CD4-positive, alpha-beta T cell treated with Interleukin-15 for 4 hours (primary cell): Measurements from ENCODE around the gene FAM13A.

Experiments used
- DNase-seq: peaks from one replicate; pipeline ENCODE4 v3.0.0-alpha.2; 2020; ENCODE audit warnings: low spot score

FAM13A gene

GRCh38 chr4:88745175-88745574 is 311.8 kb downstream of the FAM13A start:
- DNase-seq = no peak

- no peak for DNase-seq
Observed at GRCh38 chr4:88744609-88745008, 312.4 kb downstream of the FAM13A start.

GRCh38 chr4:88743696-88744095 is 313.3 kb downstream of the FAM13A start:
- no peak for DNase-seq

- no peak for DNase-seq
Observed at GRCh38 chr4:88742561-88742960, 314.4 kb downstream of the FAM13A start.

- no peak for DNase-seq
Observed at GRCh38 chr4:88738180-88738579, 318.8 kb downstream of the FAM13A start.

DNA sequence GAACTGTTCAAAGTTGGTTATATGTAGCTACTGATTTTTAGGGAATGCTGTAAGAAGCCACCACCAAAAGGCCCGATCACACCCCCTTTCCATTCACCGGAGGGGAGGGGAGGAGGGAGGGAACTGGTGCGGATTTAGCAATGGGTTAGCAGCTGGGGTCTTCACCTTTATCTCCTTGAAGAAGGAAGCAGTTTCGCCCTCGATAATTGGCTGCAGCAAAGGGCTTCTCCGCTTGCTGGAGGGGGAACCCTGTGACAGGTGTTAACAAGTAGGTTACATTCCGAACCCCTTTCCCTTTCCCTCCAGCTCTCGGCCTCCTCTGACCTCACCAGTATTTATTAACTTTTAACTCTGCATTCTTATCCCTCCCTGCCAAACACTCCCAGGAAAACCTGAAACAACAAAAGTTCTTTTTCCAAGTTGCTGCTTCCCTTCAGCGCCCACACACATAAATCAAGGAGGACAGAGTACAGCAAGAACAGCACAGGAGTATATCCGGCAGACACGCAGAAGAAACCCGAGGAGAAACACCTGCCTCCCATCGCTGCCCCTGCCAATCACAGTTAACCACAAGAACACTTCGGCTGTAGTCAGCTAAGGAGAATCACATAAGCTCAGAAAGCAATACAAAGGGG is 319.6 kb downstream of the FAM13A start:
- peak; percentile 4 for DNase-seq

DNA sequence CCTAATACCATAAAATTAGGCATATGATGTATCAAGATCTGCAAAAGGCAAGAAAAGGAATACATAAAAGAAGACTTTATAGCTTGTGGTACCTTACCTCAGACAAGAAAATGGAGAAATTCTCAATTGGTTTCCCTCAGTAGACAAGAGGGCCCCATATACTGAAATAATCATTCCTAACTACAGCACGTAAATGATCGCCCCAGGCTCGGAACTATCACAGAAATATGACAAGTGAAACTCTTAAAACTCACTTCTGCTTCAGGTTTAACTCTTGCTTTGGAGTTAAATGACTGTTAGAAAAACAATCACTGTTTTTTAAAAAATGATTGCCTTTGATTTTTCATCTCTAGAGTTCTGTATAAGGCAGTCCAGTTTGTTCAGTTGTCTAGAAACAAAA is 320.7 kb downstream of the FAM13A start:
- no peak for DNase-seq

DNA sequence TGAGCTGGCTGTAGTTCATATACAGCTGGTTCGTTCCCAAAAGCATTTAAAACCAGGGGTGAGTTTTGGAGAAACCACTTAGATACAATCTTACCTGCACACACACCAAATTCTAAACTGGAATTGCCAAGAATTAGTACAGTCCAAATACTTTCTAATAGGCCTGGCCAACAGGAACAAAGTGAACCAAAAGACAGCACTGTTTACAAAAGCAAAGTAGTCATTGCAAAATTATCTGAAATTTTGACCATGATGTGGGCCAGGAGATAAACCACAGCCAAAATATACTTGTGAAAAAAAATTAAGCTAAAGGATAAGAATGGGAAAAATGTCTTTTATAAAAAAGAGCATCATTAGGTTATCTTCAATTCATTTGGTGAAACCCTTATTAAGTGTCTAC is 321.4 kb downstream of the FAM13A start:
- DNase-seq = no peak

DNA sequence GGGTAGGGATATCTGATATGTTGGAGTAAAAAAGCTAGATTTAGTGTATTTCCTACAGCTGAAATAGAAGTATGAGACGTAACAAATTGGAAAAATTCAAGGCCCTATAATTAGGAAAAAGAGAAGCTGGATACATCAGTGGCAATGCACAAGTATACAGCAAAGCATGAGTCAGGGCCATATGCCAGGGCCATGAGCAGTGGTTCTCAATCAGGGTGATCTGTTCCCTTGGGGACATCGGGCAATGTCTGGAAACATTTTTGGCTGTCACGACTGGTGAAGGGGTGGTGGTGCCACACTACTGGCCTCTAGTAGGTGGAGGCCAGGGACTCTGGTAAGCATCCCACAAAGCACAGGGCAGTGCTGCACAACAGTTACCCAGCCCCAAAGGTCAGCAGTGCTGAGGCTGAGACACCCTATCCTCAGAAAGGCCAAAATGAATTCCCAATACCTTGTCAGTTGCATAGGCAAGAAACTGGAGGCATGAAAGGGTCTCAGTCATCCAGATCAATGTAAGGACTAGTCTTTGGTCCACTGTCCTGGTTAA is 322.5 kb downstream of the FAM13A start:
- DNase-seq = no peak

GRCh38 chr4:88732714-88733368 is 324.1 kb downstream of the FAM13A start:
- no peak for DNase-seq

- no peak for DNase-seq
Observed at GRCh38 chr4:88731381-88731780, 325.6 kb downstream of the FAM13A start.

- no peak for DNase-seq
Observed at GRCh38 chr4:88730811-88731210, 326.2 kb downstream of the FAM13A start.

DNA sequence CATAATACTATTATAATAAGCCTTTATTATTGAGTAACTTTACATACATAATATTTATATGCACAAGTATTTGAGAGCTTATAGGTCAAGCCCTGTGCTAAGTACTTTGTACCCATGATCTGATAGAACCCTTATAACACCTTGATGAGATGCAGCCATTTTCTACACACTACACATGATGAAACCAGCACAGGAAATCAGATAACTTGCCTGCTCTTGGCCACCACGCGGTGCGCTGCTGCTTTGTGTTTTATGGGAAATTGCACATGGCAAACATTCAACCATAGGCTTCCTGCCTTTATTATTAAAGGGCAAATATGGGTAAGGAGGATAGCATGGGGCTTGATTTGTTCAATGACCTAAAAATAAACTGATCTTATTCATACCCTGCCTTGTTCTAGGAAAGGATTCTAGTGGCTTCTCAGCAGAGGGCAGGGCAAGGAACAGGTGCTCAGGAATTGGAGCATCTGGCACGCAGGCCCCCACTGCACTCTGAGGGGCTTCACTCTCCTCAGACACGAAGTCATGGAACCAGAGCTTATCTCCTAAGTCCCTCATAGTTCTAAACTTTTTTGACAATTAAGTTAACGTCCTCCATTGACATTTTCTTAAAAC is 327.7 kb downstream of the FAM13A start:
- no peak for DNase-seq

DNA sequence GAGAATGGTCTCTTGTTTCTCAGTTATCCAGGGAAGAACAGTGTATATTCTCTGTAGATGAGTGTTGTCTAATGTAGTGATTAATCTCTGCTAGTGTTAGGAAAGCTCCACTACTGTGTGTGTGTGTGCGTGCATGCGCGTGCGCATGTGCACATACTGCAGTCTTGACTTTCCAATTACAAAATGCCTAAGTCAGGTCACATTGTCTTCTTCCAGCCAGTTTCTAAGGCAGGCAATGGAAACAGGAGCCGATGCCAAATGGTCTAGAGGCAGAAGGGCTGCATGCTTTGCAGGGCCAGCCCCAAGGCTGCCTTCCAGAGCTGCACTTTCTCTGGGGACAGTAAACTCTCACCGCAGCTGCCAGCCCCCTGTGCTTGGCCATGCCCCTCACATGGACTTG is 328.8 kb downstream of the FAM13A start:
- DNase-seq = no peak

GRCh38 chr4:88725986-88726385 is 331.0 kb downstream of the FAM13A start:
- DNase-seq = no peak

GRCh38 chr4:88725143-88725542 is 331.8 kb downstream of the FAM13A start:
- DNase-seq = no peak

DNA sequence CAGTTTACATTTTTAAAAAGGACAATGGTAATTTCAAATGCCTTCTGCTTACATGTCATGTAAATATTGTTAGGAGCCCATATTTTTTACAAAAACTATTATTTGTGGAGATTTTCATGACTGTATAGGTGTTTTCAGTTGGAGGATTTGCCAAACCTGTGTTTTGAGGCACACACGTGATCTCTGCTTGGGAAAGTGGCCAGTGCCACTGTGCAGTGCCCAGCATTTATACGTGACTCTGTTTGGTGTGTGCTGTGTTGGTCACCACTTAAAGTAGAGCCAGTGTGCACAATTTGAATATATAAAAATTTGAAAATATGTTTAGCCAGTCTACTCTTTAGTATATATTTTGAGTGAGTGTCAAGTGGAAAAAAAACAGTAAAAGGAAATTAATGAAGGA is 332.6 kb downstream of the FAM13A start:
- DNase-seq = no peak

DNA sequence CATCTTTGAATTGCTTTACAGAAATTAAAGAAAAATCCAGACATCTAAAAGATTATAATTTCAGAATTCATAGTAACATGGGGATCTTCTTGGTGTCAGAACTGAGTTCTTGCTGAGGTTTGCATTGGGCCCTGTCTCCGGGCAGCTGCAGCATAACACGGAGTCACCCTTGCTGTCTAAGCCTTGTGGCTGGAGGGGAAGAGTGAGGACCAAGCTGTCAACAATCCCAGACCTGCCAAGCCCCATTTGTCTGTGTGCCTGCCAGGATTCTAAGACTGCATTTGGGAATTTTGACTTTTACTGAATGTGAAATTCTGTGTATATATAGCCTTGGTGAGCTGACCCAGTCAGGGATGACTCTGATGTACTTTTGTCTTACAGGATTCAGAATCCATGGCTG is 334.2 kb downstream of the FAM13A start:
- no peak for DNase-seq

- no peak for DNase-seq
Observed at GRCh38 chr4:88722276-88722780, 334.7 kb downstream of the FAM13A start.

- DNase-seq = no peak
Observed at GRCh38 chr4:88720451-88721428, 336.2 kb downstream of the FAM13A start.

- DNase-seq = no peak
Observed at GRCh38 chr4:88719381-88719780, 337.6 kb downstream of the FAM13A start.

DNA sequence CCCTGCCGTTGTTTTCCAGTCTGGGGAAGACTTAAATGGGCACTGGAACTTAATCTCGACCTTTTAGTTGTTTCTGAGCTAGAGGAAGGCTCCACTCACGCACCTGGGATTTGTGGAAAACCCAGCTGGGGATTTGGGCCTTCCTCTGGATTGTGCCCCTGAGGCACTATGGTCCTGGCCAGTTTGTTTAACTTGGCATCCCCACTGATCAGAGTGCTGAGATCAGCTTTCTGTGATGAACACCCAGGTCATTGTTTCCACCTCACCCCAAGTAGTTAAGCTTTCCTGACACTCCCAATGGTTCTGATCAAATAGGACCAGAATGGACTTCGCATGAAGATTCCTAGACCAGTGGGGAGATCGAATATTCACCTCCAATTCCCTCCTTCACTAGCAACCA is 338.9 kb downstream of the FAM13A start:
- no peak for DNase-seq
